ENCODE measurements around the gene LRRC27.

The LRRC27 gene

GRCh38 chr10:132331601-132332432 is at the start of gene LRRC27:
LRRC27 (plus strand) TSS chr10:132332193; CDS start chr10:132333525, 1,332 bp downstream.
- Mint-ChIP-seq H3K27me3 (ENCODE audit: low read depth) (peaks cover 5% of the 10 kb centered on the region), H3K9me3 (no peaks in the 10 kb centered on the region), H3K4me3 (peak within 1 kb of the TSS; percentile 95 to 97 (median 95)), H3K27ac (peak within 1 kb of the TSS; percentile 62 to 89 (median 69)), H3K36me3 (ENCODE audit: low read depth) (peaks cover 36% of the 10 kb centered on the region), H3K4me1 (peaks cover 40% of the 10 kb centered on the region)
- no peak for TF ChIP-seq CTCF (IDR thresholded peaks at IDR 0.05; ENCODE audit: unreplicated experiment in 3 of 3)

GRCh38 chr10:132282667-132283603 is 49.1 kb upstream of the LRRC27 start:
- Mint-ChIP-seq H3K4me3 (peak overlapping the region in 1 of 3 experiments; percentile 19), H3K27me3 (ENCODE audit: low read depth) (peaks cover 32% of the 10 kb centered on the region), H3K36me3 (ENCODE audit: low read depth) (no peaks in the 10 kb centered on the region), H3K27ac (no peak overlapping the region), H3K9me3 (peaks cover 7% of the 10 kb centered on the region), H3K4me1 (peaks cover 19% of the 10 kb centered on the region)
- no peak for TF ChIP-seq CTCF (IDR thresholded peaks at IDR 0.05; ENCODE audit: unreplicated experiment in 3 of 3)

- Mint-ChIP-seq H3K27me3 (ENCODE audit: low read depth) (peaks cover 35% of the 10 kb centered on the region), H3K4me1 (peaks cover 16% of the 10 kb centered on the region), H3K9me3 (peaks cover 10% of the 10 kb centered on the region), H3K27ac (no peak overlapping the region), H3K4me3 (no peak overlapping the region), H3K36me3 (ENCODE audit: low read depth) (no peaks in the 10 kb centered on the region)
- TF ChIP-seq CTCF (IDR thresholded peaks at IDR 0.05; ENCODE audit: unreplicated experiment in 3 of 3) = no peak
Observed at GRCh38 chr10:132283604-132284382, 48.2 kb upstream of the LRRC27 start.

- H3K27me3 Mint-ChIP-seq (ENCODE audit: low read depth) = peaks cover 12% of the 10 kb centered on the region
- H3K4me1 Mint-ChIP-seq = no peaks in the 10 kb centered on the region
- H3K36me3 Mint-ChIP-seq (ENCODE audit: low read depth) = no peaks in the 10 kb centered on the region
- TF ChIP-seq CTCF (IDR thresholded peaks at IDR 0.05; ENCODE audit: unreplicated experiment in 3 of 3) = no peak
- no peak overlapping the region for H3K4me3 Mint-ChIP-seq
- H3K27ac Mint-ChIP-seq = no peak overlapping the region
- H3K9me3 Mint-ChIP-seq = peaks cover 14% of the 10 kb centered on the region
Observed at GRCh38 chr10:132289439-132289838, 42.6 kb upstream of the LRRC27 start.

GRCh38 chr10:132290631-132291030 is 41.4 kb upstream of the LRRC27 start:
- Mint-ChIP-seq H3K36me3 (ENCODE audit: low read depth) (no peaks in the 10 kb centered on the region), H3K27ac (no peak overlapping the region), H3K9me3 (peaks cover 14% of the 10 kb centered on the region), H3K27me3 (ENCODE audit: low read depth) (peaks cover 14% of the 10 kb centered on the region), H3K4me3 (no peak overlapping the region), H3K4me1 (peaks cover 5% of the 10 kb centered on the region)
- no peak for TF ChIP-seq CTCF (IDR thresholded peaks at IDR 0.05; ENCODE audit: unreplicated experiment in 3 of 3)
